GM21717 (cell line): ENCODE data around the gene FIGLA.
"Not testable (repeated sequence)": the region's sequence is repeated elsewhere in the genome, so short reads cannot be mapped to it uniquely, and the experiment has no call there.

Source experiments
- ATAC-seq: cut with Tn5 transposase; IDR thresholded peaks from one replicate; pipeline ENCODE4 v1.9.1; 2021; ENCODE audit warnings: mild to moderate bottlenecking, moderate library complexity; ENCODE audit not compliant: unreplicated experiment

FIGLA gene

DNA sequence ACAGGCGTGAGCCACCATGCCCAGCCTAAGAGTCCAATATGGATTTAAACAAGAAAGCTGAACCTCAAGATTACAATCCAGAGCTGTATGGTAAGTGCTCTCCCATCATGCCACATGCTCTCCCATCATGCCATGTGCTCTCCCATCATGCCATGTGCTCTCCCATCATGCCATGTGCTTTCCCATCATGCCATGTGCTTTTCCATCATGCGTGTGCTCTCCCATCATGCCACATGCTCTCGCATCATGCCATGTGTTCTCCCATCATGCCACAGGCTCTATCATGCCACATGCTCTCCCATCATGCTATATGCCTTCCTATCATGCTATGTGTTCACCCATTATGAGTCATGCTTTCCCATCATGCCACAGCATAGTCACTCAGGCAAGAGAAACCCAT lies 43.2 kb downstream of the FIGLA start:
- no peak for ATAC-seq

DNA sequence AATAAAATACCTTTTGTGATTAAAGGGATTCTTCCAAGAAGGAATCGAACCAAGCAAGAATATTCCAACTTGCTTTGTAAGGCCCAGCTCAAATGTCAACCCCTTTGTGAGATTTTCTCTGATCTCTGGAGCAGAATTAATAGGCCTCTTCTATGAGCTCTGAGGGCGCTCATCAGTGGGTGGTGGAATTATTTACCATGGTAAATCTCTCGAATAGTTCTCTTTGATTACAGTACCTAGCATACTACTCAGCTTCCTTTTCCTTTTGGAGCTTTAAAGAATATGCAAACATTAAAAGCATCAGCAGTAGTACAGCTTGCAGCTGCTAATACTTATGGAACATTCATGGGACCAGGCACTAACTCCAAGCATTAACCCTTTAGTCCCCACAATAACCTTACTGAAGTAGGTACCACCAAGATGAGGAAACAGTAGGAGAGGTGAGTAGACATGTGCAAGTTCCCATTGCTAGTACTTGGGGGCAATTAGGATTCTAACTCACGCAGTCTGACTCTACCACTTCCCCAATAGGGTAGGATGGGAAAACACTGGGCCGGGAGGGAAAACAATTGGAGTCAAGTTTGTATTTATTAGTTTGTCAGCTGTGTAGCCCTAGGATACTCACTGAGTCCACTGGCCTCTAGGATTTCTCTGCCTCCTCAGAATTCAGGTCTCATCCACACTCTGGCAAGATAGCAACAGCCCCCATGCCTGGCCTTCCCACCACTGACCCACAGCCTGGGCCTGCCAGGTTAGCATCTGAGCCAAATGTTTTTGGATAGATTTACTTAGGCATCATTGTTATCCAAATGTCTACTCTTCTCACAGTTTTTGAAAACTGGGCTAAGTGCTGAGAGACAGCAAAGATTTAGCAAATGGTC lies 44.1 kb downstream of the FIGLA start:
- no peak for ATAC-seq

DNA sequence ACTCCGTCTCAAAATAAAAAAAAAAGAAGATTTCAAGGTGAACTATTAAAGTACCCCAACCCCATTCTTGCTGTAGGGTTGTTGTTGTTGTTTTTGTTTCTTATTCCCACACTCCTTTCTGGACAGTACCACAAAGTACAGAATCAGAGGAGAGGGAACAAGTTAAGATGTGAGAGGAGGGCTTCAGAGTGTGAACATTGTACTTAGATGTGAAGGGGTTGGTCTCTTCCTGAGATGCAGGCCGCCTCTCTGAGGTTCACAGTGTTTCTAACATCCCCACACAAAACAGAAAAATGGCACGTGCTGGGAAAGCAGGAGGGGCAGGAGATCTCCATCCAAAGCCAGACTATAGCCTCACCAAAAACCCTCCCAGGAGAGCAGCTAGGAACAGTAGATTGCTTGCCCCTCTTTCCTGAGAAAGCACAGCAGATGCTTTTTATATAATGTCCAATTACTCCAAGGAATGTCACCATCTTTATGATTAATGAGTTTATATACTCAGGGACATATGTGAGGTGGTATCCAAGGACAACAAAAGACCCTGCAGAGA lies 45.1 kb downstream of the FIGLA start:
- ATAC-seq, result no peak

DNA sequence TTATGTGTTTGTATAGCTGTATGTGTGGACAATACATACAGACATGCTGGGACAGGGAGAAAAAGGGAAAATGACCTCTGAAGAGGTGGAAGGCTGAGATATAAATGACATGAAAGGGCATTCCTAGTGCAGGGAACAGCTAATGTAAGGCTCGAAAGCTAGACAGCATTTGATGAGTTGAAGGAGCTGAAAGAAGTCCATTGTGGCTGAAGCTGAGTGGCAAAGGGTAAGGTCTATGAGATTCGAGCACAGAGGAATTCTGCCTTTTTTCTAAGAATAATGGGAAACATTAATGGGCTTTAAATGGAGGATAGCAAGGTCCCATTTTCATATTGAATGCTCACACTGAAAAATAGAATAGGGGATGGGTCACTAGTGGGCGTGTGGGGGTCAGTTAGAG lies 46.0 kb downstream of the FIGLA start:
- no peak for ATAC-seq

DNA sequence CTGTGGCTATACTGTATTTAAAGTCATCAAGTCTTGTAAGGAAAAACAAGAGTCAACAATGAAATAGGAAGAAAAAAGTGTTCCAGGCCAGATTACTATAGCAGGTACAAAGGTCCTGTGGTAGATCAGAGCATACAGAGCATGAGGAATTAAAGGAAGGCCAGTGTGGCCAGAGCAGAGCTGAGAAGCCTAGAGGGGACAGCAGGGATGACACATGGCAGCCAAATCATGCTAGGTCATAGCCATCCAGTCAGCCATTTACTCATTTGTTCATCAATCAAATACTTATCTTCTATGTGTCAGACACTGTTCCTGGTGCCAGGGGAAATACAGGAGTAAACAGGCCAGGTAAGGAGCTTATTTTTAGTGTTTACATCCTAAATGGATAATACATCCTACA lies 46.8 kb downstream of the FIGLA start:
- ATAC-seq, result no peak

DNA sequence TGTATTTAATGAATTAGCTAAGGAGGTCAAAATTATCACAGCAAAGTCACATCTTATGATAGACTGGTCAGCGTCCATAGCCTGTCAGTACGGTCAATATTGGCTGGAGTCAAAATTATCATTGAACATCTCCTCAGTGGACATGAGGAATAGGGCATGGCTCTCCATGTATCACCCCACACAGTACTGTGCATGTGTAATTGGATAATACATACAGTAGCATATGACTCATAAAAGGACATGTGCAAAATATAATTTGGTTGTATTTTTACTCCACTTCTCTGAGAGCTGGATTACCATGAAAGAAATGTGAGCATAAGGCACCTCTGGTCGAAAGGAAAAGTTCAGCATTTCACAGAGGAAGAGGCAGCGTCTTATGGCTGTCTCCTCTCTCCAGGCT lies 47.4 kb downstream of the FIGLA start:
- ATAC-seq, result no peak

DNA sequence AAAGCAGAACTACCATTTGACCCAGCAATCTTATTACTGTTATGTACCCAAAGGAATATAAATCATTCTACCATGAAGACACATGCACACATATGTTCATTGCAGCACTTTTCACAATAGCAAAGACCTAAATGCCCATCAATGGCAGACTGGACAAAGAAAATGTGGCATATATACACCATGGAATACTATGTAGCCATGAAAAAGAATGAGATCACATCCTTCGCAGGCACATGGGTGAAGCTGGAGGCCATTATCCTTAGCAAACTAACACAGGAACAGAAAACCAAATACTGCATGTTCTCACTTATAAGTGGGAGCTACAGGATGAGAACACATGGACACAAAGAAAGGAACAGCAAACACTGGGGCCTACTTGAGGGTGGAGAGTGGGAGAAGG lies 51.0 kb downstream of the FIGLA start:
- not testable (repeated sequence) for ATAC-seq

DNA sequence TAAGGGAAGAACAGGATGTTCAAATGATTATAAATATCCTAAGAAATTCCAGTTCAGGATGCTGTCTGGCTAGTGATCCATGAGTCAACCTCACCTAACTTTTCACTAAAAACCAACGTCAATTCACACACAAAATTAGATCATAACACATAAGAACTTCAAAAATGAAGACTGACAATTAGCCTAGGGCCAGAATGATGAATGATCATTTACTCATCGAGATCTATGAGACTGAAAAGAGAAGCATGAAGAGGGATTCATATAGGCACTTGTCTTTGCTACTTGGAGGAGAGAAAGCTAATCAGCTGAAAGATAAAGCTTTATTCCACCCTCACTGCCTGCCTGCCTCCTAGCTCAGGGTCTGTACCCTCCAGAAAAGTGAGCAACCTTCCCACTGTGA lies 52.3 kb downstream of the FIGLA start:
- no peak for ATAC-seq

DNA sequence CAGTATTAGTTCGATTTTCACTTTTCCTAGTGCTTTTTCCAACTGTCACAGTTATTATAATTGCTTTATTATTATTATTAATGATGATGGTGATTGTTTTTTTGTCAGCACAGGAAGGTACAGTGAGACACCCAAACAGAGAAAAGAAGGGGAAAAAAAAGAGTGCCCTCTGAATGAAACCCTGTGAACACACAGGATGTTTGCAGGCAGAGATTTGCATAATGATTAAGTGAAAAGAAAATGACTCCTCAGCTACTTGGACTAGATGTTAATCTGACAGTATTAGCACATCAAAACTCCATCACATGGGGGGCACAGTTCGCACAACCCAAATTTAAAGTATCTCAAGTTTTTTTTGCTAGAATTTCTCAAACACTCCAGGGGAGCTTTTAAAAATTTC lies 55.4 kb downstream of the FIGLA start:
- no peak for ATAC-seq

DNA sequence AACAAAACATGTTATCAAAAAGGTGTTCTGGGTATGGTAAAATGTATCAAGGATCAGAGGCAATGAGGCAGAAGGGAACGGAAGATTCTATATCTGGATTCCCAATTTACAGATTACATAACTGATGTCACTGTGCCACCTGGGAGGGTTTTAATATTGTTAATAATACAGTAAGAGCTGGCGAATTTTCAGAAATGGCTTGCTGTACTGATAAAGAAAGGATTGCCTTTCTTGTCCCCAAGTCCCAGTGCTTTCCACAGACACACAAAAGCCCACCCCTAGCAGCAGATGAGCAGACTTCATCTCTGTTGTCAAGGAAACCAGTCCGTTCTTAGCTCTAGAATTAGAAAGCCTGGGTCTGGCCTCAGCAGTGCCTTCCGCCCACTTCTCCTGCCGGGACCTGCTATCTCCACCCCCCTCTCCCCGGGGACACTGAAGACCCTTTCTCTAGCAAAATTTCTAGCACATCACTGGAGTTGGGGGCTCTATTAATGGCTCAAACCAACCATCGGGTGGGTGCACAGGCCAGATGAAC lies 56.7 kb downstream of the FIGLA start:
- no peak for ATAC-seq

DNA sequence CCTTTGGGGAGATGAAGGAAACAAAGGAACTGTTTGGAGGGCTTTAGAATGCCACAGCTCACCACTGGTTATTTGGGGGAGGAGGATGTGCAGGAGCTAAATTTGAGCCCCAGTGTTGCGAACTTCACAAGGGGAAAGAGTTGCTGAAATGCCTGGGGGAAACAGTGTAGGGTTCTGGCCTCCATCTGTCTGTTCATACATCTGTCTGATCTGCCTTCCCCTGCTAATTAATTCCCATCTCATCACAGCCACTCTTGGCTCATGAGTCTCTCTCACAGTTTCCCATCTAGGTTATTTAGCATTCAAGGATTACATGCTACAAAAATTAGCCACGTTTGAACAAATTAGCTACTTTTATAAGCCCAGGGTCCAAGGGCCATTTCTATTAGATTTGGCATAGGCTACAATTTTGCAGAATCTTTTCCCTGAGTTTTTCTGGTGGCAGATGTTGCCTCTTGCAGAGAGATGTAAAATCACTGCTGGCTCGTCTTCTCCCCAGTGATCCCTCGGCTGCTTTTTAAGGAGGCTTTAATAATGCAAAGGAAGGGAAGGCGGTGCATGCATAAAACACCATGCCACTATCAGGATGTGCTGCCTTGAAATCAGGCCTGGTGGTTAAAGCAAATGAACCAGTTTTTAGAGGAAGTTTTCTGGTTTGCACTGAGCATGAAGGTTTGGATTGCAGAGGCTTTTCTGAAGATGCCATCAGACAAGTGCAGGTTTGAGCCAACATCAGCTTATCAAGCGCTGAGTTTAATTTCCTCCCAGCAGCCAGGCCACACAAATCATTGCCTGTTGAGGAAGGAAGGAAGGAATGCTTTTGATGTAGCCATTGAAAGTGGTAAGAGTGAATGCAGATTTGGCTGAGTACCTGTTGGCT lies 57.4 kb downstream of the FIGLA start:
- ATAC-seq, result no peak

DNA sequence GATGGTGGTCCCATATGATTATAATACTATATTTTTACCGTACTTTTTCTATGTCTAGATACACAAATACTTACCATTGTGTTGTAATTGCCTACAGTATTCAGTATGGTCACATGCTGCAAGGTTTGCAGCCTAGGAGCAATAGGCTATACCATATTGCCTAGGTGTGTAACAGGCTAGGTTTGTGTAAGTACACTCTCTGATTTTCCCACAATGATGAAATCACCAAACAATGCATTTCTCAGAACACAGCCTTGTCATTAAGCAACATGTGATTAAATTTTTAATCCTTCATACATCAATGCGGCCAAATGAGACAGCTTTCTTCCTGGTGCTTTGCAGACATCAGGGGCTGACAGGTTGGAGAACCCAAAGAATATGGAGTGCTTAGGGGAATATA lies 59.7 kb downstream of the FIGLA start:
- no peak for ATAC-seq

DNA sequence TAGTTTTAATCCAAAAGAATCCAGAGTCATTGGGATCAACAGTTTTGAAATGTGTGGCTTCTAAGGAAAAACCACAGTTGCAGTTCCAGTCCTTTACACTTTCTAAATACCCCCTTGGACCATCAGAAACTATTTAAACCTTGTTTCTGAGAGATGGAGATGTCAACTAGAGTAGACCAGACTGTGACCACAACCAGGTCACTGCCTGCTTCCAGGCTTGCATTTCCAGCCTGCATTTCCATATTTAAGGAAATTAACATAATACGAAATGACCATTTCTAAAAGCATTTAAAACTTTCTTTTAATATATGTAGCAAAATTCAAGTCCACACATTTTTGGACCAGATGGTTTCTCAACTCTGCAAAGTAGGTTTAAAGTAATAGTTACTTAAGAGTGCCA lies 60.8 kb downstream of the FIGLA start:
- ATAC-seq, result no peak

DNA sequence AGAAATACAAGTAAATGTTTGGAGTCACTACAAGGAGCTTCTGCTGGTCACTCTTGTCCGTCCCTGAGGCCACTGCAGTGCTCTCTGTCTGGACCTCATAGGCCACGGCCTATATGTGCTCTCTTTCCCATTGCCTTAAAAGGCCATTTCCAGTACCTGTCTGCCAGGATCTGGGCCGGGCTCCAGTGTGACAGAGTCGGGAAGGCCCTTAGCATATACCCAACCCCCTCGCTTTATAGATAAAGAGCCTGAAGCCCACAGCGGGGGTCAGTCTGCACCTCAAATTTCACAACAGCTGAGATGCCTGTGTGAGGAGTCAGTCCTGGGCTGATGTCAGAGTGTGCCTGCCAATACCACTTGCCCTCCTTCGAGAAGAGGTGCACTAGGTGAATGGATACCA lies 62.3 kb downstream of the FIGLA start:
- no peak for ATAC-seq
